Stomach smooth muscle (tissue), 2 donors: ENCODE data around the gene TANGO2.

Source experiments
- H3K27ac ChIP-seq: one replicate; pipeline ENCODE4 v1.7.0; 2013; ENCODE audit warnings: mild to moderate bottlenecking, low read length, inconsistent platforms
- H3K27me3 ChIP-seq, 2 donors: one replicate each; pipeline ENCODE4 v1.7.0; 2013; ENCODE audit warnings: low read length in 2 of 2; ENCODE audit not compliant: insufficient read depth in 2 of 2, control insufficient read depth in 1 of 2
- H3K36me3 ChIP-seq, 2 donors: one replicate each; pipeline ENCODE4 v1.7.0; 2013; ENCODE audit warnings: low read length in 2 of 2; ENCODE audit not compliant: control insufficient read depth in 2 of 2, insufficient read depth in 2 of 2
- H3K4me1 ChIP-seq: one replicate; pipeline ENCODE4 v1.7.0; 2013; ENCODE audit warnings: low read length; ENCODE audit not compliant: control insufficient read depth, insufficient read depth
- H3K4me3 ChIP-seq, 2 donors: one replicate each; pipeline ENCODE4 v1.7.0; 2013; ENCODE audit warnings: low read length in 2 of 2
- H3K9ac ChIP-seq, 2 donors: one replicate each; pipeline ENCODE4 v1.7.0; 2013; ENCODE audit warnings: low read length in 2 of 2, mild to moderate bottlenecking in 1 of 2
- H3K9me3 ChIP-seq, 2 donors: one replicate each; pipeline ENCODE4 v1.7.0; 2013; ENCODE audit warnings: low read length in 2 of 2; ENCODE audit not compliant: control insufficient read depth in 2 of 2
- donor health status: healthy.
- donor health status: Pancreatic carcinoma.

The TANGO2 gene

GRCh38 chr22:20035375-20036083 lies 14.6 kb downstream of the TANGO2 start:
- Histone ChIP-seq H3K27me3 (no peaks in the 10 kb centered on the region), H3K27ac (no peak overlapping the region), H3K9ac (no peak overlapping the region), H3K36me3 (peaks cover 9 to 21% of the 10 kb centered on the region in 2 donors), H3K4me1 (peaks cover 17% of the 10 kb centered on the region), H3K9me3 (no peaks in the 10 kb centered on the region), H3K4me3 (no peak overlapping the region)

- Histone ChIP-seq H3K9me3 (no peaks in the 10 kb centered on the region), H3K27ac (no peak overlapping the region), H3K27me3 (no peaks in the 10 kb centered on the region), H3K36me3 (peaks cover 9 to 22% of the 10 kb centered on the region in 2 donors), H3K4me1 (peaks cover 17% of the 10 kb centered on the region), H3K9ac (no peak overlapping the region), H3K4me3 (no peak overlapping the region)
These were observed 15.2 kb downstream of the TANGO2 start for GRCh38 chr22:20036084-20036482.

GRCh38 chr22:20036535-20037392 lies 15.9 kb downstream of the TANGO2 start:
- H3K27ac ChIP-seq: no peak overlapping the region
- no peak overlapping the region for H3K9ac ChIP-seq
- peaks cover 9 to 17% of the 10 kb centered on the region in 2 donors for H3K36me3 ChIP-seq
- no peaks in the 10 kb centered on the region for H3K27me3 ChIP-seq
- peaks cover 17% of the 10 kb centered on the region for H3K4me1 ChIP-seq
- no peaks in the 10 kb centered on the region for H3K9me3 ChIP-seq
- H3K4me3 ChIP-seq: no peak overlapping the region

GRCh38 chr22:20037419-20037818 lies 16.5 kb downstream of the TANGO2 start:
- H3K27ac ChIP-seq: no peak overlapping the region
- peaks cover 11% of the 10 kb centered on the region for H3K4me1 ChIP-seq
- H3K36me3 ChIP-seq: peaks cover 9 to 17% of the 10 kb centered on the region in 2 donors
- H3K9ac ChIP-seq: no peak overlapping the region
- H3K4me3 ChIP-seq: no peak overlapping the region
- no peaks in the 10 kb centered on the region for H3K9me3 ChIP-seq
- H3K27me3 ChIP-seq: no peaks in the 10 kb centered on the region

GRCh38 chr22:20038574-20038973 lies 17.7 kb downstream of the TANGO2 start:
- Histone ChIP-seq H3K27ac (no peak overlapping the region), H3K4me3 (no peak overlapping the region), H3K27me3 (no peaks in the 10 kb centered on the region), H3K9me3 (no peaks in the 10 kb centered on the region), H3K36me3 (peaks cover 10 to 21% of the 10 kb centered on the region in 2 donors), H3K9ac (no peak overlapping the region), H3K4me1 (peaks cover under 1% of the 10 kb centered on the region)

GRCh38 chr22:20039683-20040325 lies 18.9 kb downstream of the TANGO2 start:
- Histone ChIP-seq H3K36me3 (peaks cover 13 to 29% of the 10 kb centered on the region in 2 donors), H3K4me1 (no peaks in the 10 kb centered on the region)

GRCh38 chr22:20040327-20041200 lies 19.7 kb downstream of the TANGO2 start:
- Histone ChIP-seq H3K4me3 (no peak overlapping the region), H3K4me1 (no peaks in the 10 kb centered on the region), H3K9me3 (no peaks in the 10 kb centered on the region), H3K9ac (no peak overlapping the region), H3K27ac (no peak overlapping the region), H3K27me3 (no peaks in the 10 kb centered on the region), H3K36me3 (peaks cover 13 to 30% of the 10 kb centered on the region in 2 donors)

More at GRCh38 chr22:20039683-20040325, 18.9 kb downstream of the TANGO2 start:
- no peak overlapping the region for H3K27ac ChIP-seq
- no peak overlapping the region for H3K4me3 ChIP-seq
- H3K27me3 ChIP-seq: no peaks in the 10 kb centered on the region
- H3K9me3 ChIP-seq: no peaks in the 10 kb centered on the region
- H3K9ac ChIP-seq: no peak overlapping the region

- Histone ChIP-seq H3K27me3 (no peaks in the 10 kb centered on the region), H3K9ac (no peak overlapping the region), H3K36me3 (peaks cover 4 to 30% of the 10 kb centered on the region in 2 donors), H3K27ac (no peak overlapping the region), H3K4me3 (no peak overlapping the region), H3K4me1 (no peaks in the 10 kb centered on the region), H3K9me3 (no peaks in the 10 kb centered on the region)
These were observed 22.4 kb downstream of the TANGO2 start for GRCh38 chr22:20043057-20043996.

GRCh38 chr22:20043997-20044342 lies 23.1 kb downstream of the TANGO2 start:
- Histone ChIP-seq H3K9me3 (no peaks in the 10 kb centered on the region), H3K36me3 (peaks cover 4 to 28% of the 10 kb centered on the region in 2 donors), H3K9ac (no peak overlapping the region), H3K4me3 (no peak overlapping the region), H3K27ac (no peak overlapping the region), H3K27me3 (no peaks in the 10 kb centered on the region), H3K4me1 (no peaks in the 10 kb centered on the region)
